Uterus (tissue), 4 donors: ENCODE data around the gene AOAH. TPM values are rescaled to one million over a fixed set of nuclear protein-coding genes. Genes with fewer than 3 reads are reported as not detected.

Experiments
- DNase-seq, 2 donors: peaks; one replicate each; pipeline ENCODE4 v3.0.0-alpha.2; 2019 to 2020
- H3K27ac ChIP-seq, 2 donors: fragments of 200-600 bp; sonication (generic); 1 replicate in 1 of 2; 2 replicates in 1 of 2; pipeline ENCODE4 v1.5.1; 2016 to 2018
- H3K27me3 ChIP-seq, 2 donors: fragments of 200-600 bp; sonication (generic); one replicate each; pipeline ENCODE4 v1.5.1; 2018 to 2019; ENCODE audit warnings: control low read depth in 1 of 2
- H3K36me3 ChIP-seq, 2 donors: fragments of 200-600 bp; sonication (generic); one replicate each; pipeline ENCODE4 v1.5.1; 2019; ENCODE audit warnings: control low read depth in 1 of 2
- H3K4me1 ChIP-seq, 2 donors: fragments of 200-600 bp; sonication (generic); one replicate each; pipeline ENCODE4 v1.5.1; 2018 to 2019; ENCODE audit warnings: control low read depth in 1 of 2
- H3K4me3 ChIP-seq, 2 donors: fragments of 200-600 bp; sonication (generic); 1 replicate in 1 of 2; 2 replicates in 1 of 2; pipeline ENCODE4 v1.5.1; 2018 to 2019; ENCODE audit warnings: mild to moderate bottlenecking in 1 of 2
- H3K9me3 ChIP-seq, 2 donors: fragments of 200-600 bp; sonication (generic); one replicate each; pipeline ENCODE4 v1.5.1; 2019; ENCODE audit warnings: control low read depth in 1 of 2
- CTCF ChIP-seq, 4 experiments: fragments of 200-600 bp in 2 of 4; fragments of 450-650 bp in 2 of 4; sonication (generic) in 2 of 4; IDR thresholded peaks; one replicate each; pipeline ENCODE4 v1.5.1; 2016 to 2019; ENCODE audit warnings: antibody characterized with exemption in 4 of 4, mild to moderate bottlenecking in 2 of 4, moderate library complexity in 1 of 4
- POLR2A ChIP-seq, 2 donors: fragments of 450-650 bp; IDR thresholded peaks; one replicate each; pipeline ENCODE4 v1.6.1; 2016; ENCODE audit warnings: antibody characterized with exemption in 2 of 2, mild to moderate bottlenecking in 1 of 2, moderate library complexity in 1 of 2
- intact Hi-C: fragments of 100-400 bp; cut with DNase I; formaldehyde crosslinking; loops from one replicate; pipeline ENCODE4 v1.15.1; 2023; ENCODE audit warnings: low total_unique reads
- total RNA-seq, 4 donors: library from RNA; depleted of rRNA in 3 of 4; stranded (reverse); fragments of >200 nt in 3 of 4; gene quantifications; one replicate each; pipeline versions ENCODE4 v1.1.0 to v1.2.4, GENCODE V29; 2014 to 2023
- donor health status: DM: yes; HTN: yes; CAD: no.

AOAH gene
- total RNA-seq, 4 donors from 2014 or later: 5.5 to 60.9 (median 8.6) TPM

GRCh38 chr7:36683695-36684357 is 40.5 kb downstream of the AOAH start:
- intact Hi-C loops: no loop called here
- H3K27me3 ChIP-seq: no peaks in the 10 kb centered on the region
- TF ChIP-seq POLR2A (IDR thresholded peaks at IDR 0.05): no peak
- TF ChIP-seq CTCF (IDR thresholded peaks at IDR 0.05): no peak
- H3K36me3 ChIP-seq: no peaks in the 10 kb centered on the region
- no peak for DNase-seq
- no peaks in the 10 kb centered on the region for H3K4me1 ChIP-seq
- no peaks in the 10 kb centered on the region for H3K9me3 ChIP-seq
- H3K4me3 ChIP-seq: no peak overlapping the region
- no peak overlapping the region for H3K27ac ChIP-seq

- Histone ChIP-seq H3K36me3 (no peaks in the 10 kb centered on the region), H3K9me3 (no peaks in the 10 kb centered on the region), H3K27me3 (no peaks in the 10 kb centered on the region), H3K4me1 (no peaks in the 10 kb centered on the region), H3K27ac (no peak overlapping the region), H3K4me3 (no peak overlapping the region)
- TF ChIP-seq CTCF (IDR thresholded peaks at IDR 0.05) (no peak), POLR2A (IDR thresholded peaks at IDR 0.05) (no peak)
- no peak for DNase-seq
- intact Hi-C loops: no loop called here
These were observed 41.2 kb downstream of the AOAH start for GRCh38 chr7:36683111-36683510.

GRCh38 chr7:36682102-36682501 is 42.2 kb downstream of the AOAH start:
- Histone ChIP-seq H3K4me3 (no peak overlapping the region), H3K9me3 (no peaks in the 10 kb centered on the region), H3K36me3 (no peaks in the 10 kb centered on the region), H3K27me3 (no peaks in the 10 kb centered on the region), H3K27ac (no peak overlapping the region), H3K4me1 (no peaks in the 10 kb centered on the region)
- DNase-seq: no peak
- TF ChIP-seq POLR2A (IDR thresholded peaks at IDR 0.05): no peak
- TF ChIP-seq CTCF (IDR thresholded peaks at IDR 0.05): no peak
- intact Hi-C loops: no loop called here

- no peak overlapping the region for H3K27ac ChIP-seq
- no peak for TF ChIP-seq CTCF (IDR thresholded peaks at IDR 0.05)
- no peak for TF ChIP-seq POLR2A (IDR thresholded peaks at IDR 0.05)
These were observed 46.4 kb downstream of the AOAH start for GRCh38 chr7:36677769-36678437.

GRCh38 chr7:36673703-36674102 is 50.6 kb downstream of the AOAH start:
- H3K27me3 ChIP-seq: no peaks in the 10 kb centered on the region
- DNase-seq: no peak
- intact Hi-C loops: no loop called here
- H3K9me3 ChIP-seq: no peaks in the 10 kb centered on the region
- no peak overlapping the region for H3K4me3 ChIP-seq
- TF ChIP-seq CTCF (IDR thresholded peaks at IDR 0.05): no peak
- no peak for TF ChIP-seq POLR2A (IDR thresholded peaks at IDR 0.05)
- H3K27ac ChIP-seq: no peak overlapping the region
- no peaks in the 10 kb centered on the region for H3K36me3 ChIP-seq
- no peaks in the 10 kb centered on the region for H3K4me1 ChIP-seq

More at GRCh38 chr7:36677769-36678437, 46.4 kb downstream of the AOAH start:
- intact Hi-C loops: no loop called here
- Histone ChIP-seq H3K9me3 (no peaks in the 10 kb centered on the region), H3K4me1 (no peaks in the 10 kb centered on the region), H3K36me3 (no peaks in the 10 kb centered on the region), H3K27me3 (no peaks in the 10 kb centered on the region), H3K4me3 (no peak overlapping the region)
- no peak for DNase-seq
